Measurements from ENCODE around the gene DNAJB1. TPM values are rescaled to one million over a fixed set of nuclear protein-coding genes. Genes with fewer than 3 reads are reported as not detected.
A peak's percentile ranks its signal among the peaks of the same experiment; 100 is the strongest.

Gene DNAJB1
- total and polyA plus RNA-seq, 5 donors from 2014 or later, result 302 to 754 (median 333) TPM

GRCh38 chr19:14536926-14537692 is 18.9 kb upstream of the DNAJB1 start:
- peak overlapping the region in 1 of 3 donors; percentile 90 for H3K27ac Mint-ChIP-seq
- no peaks in the 10 kb centered on the region for H3K27me3 ChIP-seq (ENCODE audit: control insufficient read depth, insufficient read depth, low read length)
- no peaks in the 10 kb centered on the region for H3K9me3 Mint-ChIP-seq
- DNase-seq, result peak in 1 of 3 donors; percentile 80
- peaks cover 19% of the 10 kb centered on the region for H3K4me1 ChIP-seq (ENCODE audit: control insufficient read depth, insufficient read depth, low read length, poor library complexity, severe bottlenecking)
- H3K27me3 Mint-ChIP-seq, result no peaks in the 10 kb centered on the region
- H3K4me1 Mint-ChIP-seq, result peaks cover 0 to 71% (median 20%) of the 10 kb centered on the region in 4 donors
- peaks cover 28% of the 10 kb centered on the region for H3K36me3 ChIP-seq (ENCODE audit: control insufficient read depth, insufficient read depth, low read length)
- peaks cover 8% of the 10 kb centered on the region for H3K36me3 Mint-ChIP-seq
- no peaks in the 10 kb centered on the region for H3K9me3 ChIP-seq (ENCODE audit: control insufficient read depth in 2 of 2, low read length in 2 of 2)
- peak; percentile 43 to 50 for ATAC-seq (ENCODE audit: low read depth in 2 of 2)
- peak overlapping the region in 1 of 4 donors; percentile 16 for H3K4me3 Mint-ChIP-seq
- no peak overlapping the region for H3K27ac ChIP-seq (ENCODE audit: insufficient read depth, low read length, poor library complexity, severe bottlenecking)
- H3K4me3 ChIP-seq (ENCODE audit: low read depth, low read length), result no peak overlapping the region

- no peaks in the 10 kb centered on the region for H3K27me3 Mint-ChIP-seq
- peak overlapping the region in 1 of 3 donors; percentile 59 for H3K27ac Mint-ChIP-seq
- peaks cover 50% of the 10 kb centered on the region for H3K4me1 ChIP-seq (ENCODE audit: control insufficient read depth, insufficient read depth, low read length, poor library complexity, severe bottlenecking)
- no peaks in the 10 kb centered on the region for H3K9me3 ChIP-seq (ENCODE audit: control insufficient read depth in 2 of 2, low read length in 2 of 2)
- H3K4me1 Mint-ChIP-seq, result peaks cover 0 to 74% (median 29%) of the 10 kb centered on the region in 4 donors
- H3K9me3 Mint-ChIP-seq, result no peaks in the 10 kb centered on the region
- H3K4me3 ChIP-seq (ENCODE audit: low read depth, low read length), result no peak overlapping the region
- no peaks in the 10 kb centered on the region for H3K27me3 ChIP-seq (ENCODE audit: control insufficient read depth, insufficient read depth, low read length)
- H3K27ac ChIP-seq (ENCODE audit: insufficient read depth, low read length, poor library complexity, severe bottlenecking), result no peak overlapping the region
- no peak for DNase-seq
- no peak for ATAC-seq (ENCODE audit: low read depth in 2 of 2)
- H3K4me3 Mint-ChIP-seq, result peak overlapping the region in 3 of 4 donors; percentile 36 to 70 (median 57)
- H3K36me3 ChIP-seq (ENCODE audit: control insufficient read depth, insufficient read depth, low read length), result peaks cover 18% of the 10 kb centered on the region
- H3K36me3 Mint-ChIP-seq, result peaks cover 4% of the 10 kb centered on the region
Observed at GRCh38 chr19:14533450-14533849, 15.3 kb upstream of the DNAJB1 start.

- H3K4me3 ChIP-seq (ENCODE audit: low read depth, low read length), result peak overlapping the region; percentile 96
- no peak for DNase-seq
- H3K27ac Mint-ChIP-seq, result peak overlapping the region in 2 of 3 donors; percentile 71 to 98
- peaks cover 41% of the 10 kb centered on the region for H3K4me1 ChIP-seq (ENCODE audit: control insufficient read depth, insufficient read depth, low read length, poor library complexity, severe bottlenecking)
- ATAC-seq (ENCODE audit: low read depth in 2 of 2), result no peak
- no peaks in the 10 kb centered on the region for H3K27me3 ChIP-seq (ENCODE audit: control insufficient read depth, insufficient read depth, low read length)
- H3K4me3 Mint-ChIP-seq, result peak overlapping the region; percentile 83 to 98 (median 95)
- H3K27ac ChIP-seq (ENCODE audit: insufficient read depth, low read length, poor library complexity, severe bottlenecking), result peak overlapping the region; percentile 92
- H3K9me3 ChIP-seq (ENCODE audit: control insufficient read depth in 2 of 2, low read length in 2 of 2), result no peaks in the 10 kb centered on the region
- H3K4me1 Mint-ChIP-seq, result peaks cover 0 to 69% (median 25%) of the 10 kb centered on the region in 4 donors
- H3K27me3 Mint-ChIP-seq, result no peaks in the 10 kb centered on the region
- H3K36me3 Mint-ChIP-seq, result peaks cover 8% of the 10 kb centered on the region
- H3K9me3 Mint-ChIP-seq, result no peaks in the 10 kb centered on the region
- peaks cover 14% of the 10 kb centered on the region for H3K36me3 ChIP-seq (ENCODE audit: control insufficient read depth, insufficient read depth, low read length)
Observed at GRCh38 chr19:14530506-14530905, 12.3 kb upstream of the DNAJB1 start.

- Histone ChIP-seq H3K27me3 (ENCODE audit: control insufficient read depth, insufficient read depth, low read length) (no peaks in the 10 kb centered on the region), H3K36me3 (ENCODE audit: control insufficient read depth, insufficient read depth, low read length) (peaks cover 14% of the 10 kb centered on the region), H3K4me3 (ENCODE audit: low read depth, low read length) (peak overlapping the region; percentile 96), H3K27ac (ENCODE audit: insufficient read depth, low read length, poor library complexity, severe bottlenecking) (peak overlapping the region; percentile 92), H3K4me1 (ENCODE audit: control insufficient read depth, insufficient read depth, low read length, poor library complexity, severe bottlenecking) (peaks cover 41% of the 10 kb centered on the region), H3K9me3 (ENCODE audit: control insufficient read depth in 2 of 2, low read length in 2 of 2) (no peaks in the 10 kb centered on the region)
- Mint-ChIP-seq H3K27ac (peak overlapping the region; percentile 95 to 100 (median 98)), H3K27me3 (no peaks in the 10 kb centered on the region), H3K4me3 (peak overlapping the region; percentile 83 to 98 (median 95)), H3K36me3 (peaks cover 8% of the 10 kb centered on the region), H3K4me1 (peaks cover 0 to 72% (median 26%) of the 10 kb centered on the region in 4 donors), H3K9me3 (no peaks in the 10 kb centered on the region)
- DNase-seq (peak in 1 of 3 donors; percentile 60), ATAC-seq (ENCODE audit: low read depth in 2 of 2) (no peak)
Observed at GRCh38 chr19:14530005-14530348, 11.8 kb upstream of the DNAJB1 start.

GRCh38 chr19:14529254-14530004 is 11.2 kb upstream of the DNAJB1 start, which contains the start of gene TECR:
TSS of gene TECR (plus strand) at chr19:14529594. CDS start at chr19:14529697, 103 bp downstream.
- Histone ChIP-seq H3K9me3 (ENCODE audit: control insufficient read depth in 2 of 2, low read length in 2 of 2) (no peaks in the 10 kb centered on the region), H3K27me3 (ENCODE audit: control insufficient read depth, insufficient read depth, low read length) (no peaks in the 10 kb centered on the region), H3K27ac (ENCODE audit: insufficient read depth, low read length, poor library complexity, severe bottlenecking) (peak within 1 kb of the TSS; percentile 92), H3K36me3 (ENCODE audit: control insufficient read depth, insufficient read depth, low read length) (peaks cover 10% of the 10 kb centered on the region), H3K4me1 (ENCODE audit: control insufficient read depth, insufficient read depth, low read length, poor library complexity, severe bottlenecking) (peaks cover 44% of the 10 kb centered on the region), H3K4me3 (ENCODE audit: low read depth, low read length) (peak within 1 kb of the TSS; percentile 96)
- ATAC-seq (ENCODE audit: low read depth in 2 of 2) (peak; percentile 95 to 98), DNase-seq (peak; percentile 100)
- H3K9me3 Mint-ChIP-seq, result no peaks in the 10 kb centered on the region
- H3K27me3 Mint-ChIP-seq, result no peaks in the 10 kb centered on the region
- H3K4me1 Mint-ChIP-seq, result peaks cover 0 to 70% (median 26%) of the 10 kb centered on the region in 4 donors
- H3K4me3 Mint-ChIP-seq, result peak within 1 kb of the TSS; percentile 83 to 98 (median 95)
- H3K27ac Mint-ChIP-seq, result peak within 1 kb of the TSS; percentile 95 to 100 (median 98)
- H3K36me3 Mint-ChIP-seq, result peaks cover 8% of the 10 kb centered on the region

- Mint-ChIP-seq H3K9me3 (no peaks in the 10 kb centered on the region), H3K4me3 (peak overlapping the region; percentile 83 to 98 (median 95)), H3K27me3 (no peaks in the 10 kb centered on the region), H3K27ac (peak overlapping the region; percentile 95 to 100 (median 98)), H3K4me1 (peaks cover 0 to 77% (median 29%) of the 10 kb centered on the region in 4 donors), H3K36me3 (peaks cover 8% of the 10 kb centered on the region)
- no peaks in the 10 kb centered on the region for H3K27me3 ChIP-seq (ENCODE audit: control insufficient read depth, insufficient read depth, low read length)
- H3K9me3 ChIP-seq (ENCODE audit: control insufficient read depth in 2 of 2, low read length in 2 of 2), result no peaks in the 10 kb centered on the region
- peak overlapping the region; percentile 92 for H3K27ac ChIP-seq (ENCODE audit: insufficient read depth, low read length, poor library complexity, severe bottlenecking)
- H3K4me1 ChIP-seq (ENCODE audit: control insufficient read depth, insufficient read depth, low read length, poor library complexity, severe bottlenecking), result peaks cover 52% of the 10 kb centered on the region
- ATAC-seq (ENCODE audit: low read depth in 2 of 2), result no peak
- no peak for DNase-seq
- peaks cover 7% of the 10 kb centered on the region for H3K36me3 ChIP-seq (ENCODE audit: control insufficient read depth, insufficient read depth, low read length)
- H3K4me3 ChIP-seq (ENCODE audit: low read depth, low read length), result peak overlapping the region; percentile 59
Observed at GRCh38 chr19:14528419-14529253, 10.4 kb upstream of the DNAJB1 start.

- H3K4me1 Mint-ChIP-seq, result peaks cover 6 to 77% (median 40%) of the 10 kb centered on the region in 4 donors
Observed at GRCh38 chr19:14526423-14526822, 8.2 kb upstream of the DNAJB1 start.

More at GRCh38 chr19:14526423-14526822, 8.2 kb upstream of the DNAJB1 start:
- no peaks in the 10 kb centered on the region for H3K9me3 ChIP-seq (ENCODE audit: control insufficient read depth in 2 of 2, low read length in 2 of 2)
- peaks cover 61% of the 10 kb centered on the region for H3K4me1 ChIP-seq (ENCODE audit: control insufficient read depth, insufficient read depth, low read length, poor library complexity, severe bottlenecking)
- ATAC-seq (ENCODE audit: low read depth in 2 of 2), result no peak
- no peak for DNase-seq
- H3K27me3 ChIP-seq (ENCODE audit: control insufficient read depth, insufficient read depth, low read length), result no peaks in the 10 kb centered on the region
- peak overlapping the region in 2 of 4 donors; percentile 6 to 36 for H3K4me3 Mint-ChIP-seq
- no peak overlapping the region for H3K4me3 ChIP-seq (ENCODE audit: low read depth, low read length)
- no peak overlapping the region for H3K27ac ChIP-seq (ENCODE audit: insufficient read depth, low read length, poor library complexity, severe bottlenecking)
- H3K36me3 ChIP-seq (ENCODE audit: control insufficient read depth, insufficient read depth, low read length), result no peaks in the 10 kb centered on the region
- peaks cover 0 to 2% (median 0%) of the 10 kb centered on the region in 7 donors for H3K9me3 Mint-ChIP-seq
- peak overlapping the region; percentile 54 to 84 (median 81) for H3K27ac Mint-ChIP-seq
- H3K36me3 Mint-ChIP-seq, result peaks cover 4% of the 10 kb centered on the region
- H3K27me3 Mint-ChIP-seq, result peaks cover 8% of the 10 kb centered on the region
